HG02642 (cell line): ENCODE data around the gene NID1.

Experiments
- ATAC-seq: cut with Tn5 transposase; IDR thresholded peaks from one replicate; pipeline ENCODE4 v1.9.1; 2021; ENCODE audit warnings: mild to moderate bottlenecking; ENCODE audit not compliant: unreplicated experiment, poor library complexity

Gene NID1

DNA sequence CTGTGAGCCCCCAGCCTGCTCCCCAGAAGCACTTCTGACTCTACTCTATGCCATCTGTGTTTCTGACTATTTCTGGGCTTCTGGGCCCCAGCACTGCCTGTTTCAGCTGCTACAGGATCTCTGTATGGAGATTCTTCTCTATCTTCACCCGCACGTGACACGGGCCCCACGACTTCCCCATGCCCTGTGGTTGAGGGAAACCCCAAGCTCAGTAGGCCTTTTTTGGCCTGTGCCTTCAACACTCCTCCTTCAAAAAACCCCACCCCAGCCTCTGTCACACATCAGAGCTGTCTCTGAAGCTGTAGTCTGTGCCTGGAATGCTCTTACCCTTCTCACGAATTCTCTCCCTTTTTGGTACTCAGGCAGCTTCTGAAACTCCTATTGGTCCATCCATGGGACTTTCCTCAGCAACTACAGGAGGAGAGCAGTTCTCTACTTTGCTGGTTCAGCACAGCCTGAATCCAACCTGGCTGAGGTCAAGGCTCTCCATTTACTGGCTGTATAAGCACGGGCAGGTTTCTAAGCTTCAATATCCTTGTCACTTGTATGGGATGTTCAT is 2.0 kb upstream of the NID1 start:
- ATAC-seq = peak; percentile 85

- no peak for ATAC-seq
Observed at GRCh38 chr1:236066054-236066453, 1.2 kb upstream of the NID1 start.

GRCh38 chr1:236065509-236066005 is 667 bp upstream of the NID1 start:
- no peak for ATAC-seq

- ATAC-seq = no peak
Observed at GRCh38 chr1:236063919-236064673, 794 bp downstream of the NID1 start.

GRCh38 chr1:236063551-236063918 is 1.4 kb downstream of the NID1 start:
- no peak for ATAC-seq

GRCh38 chr1:236060286-236060685 is 4.6 kb downstream of the NID1 start:
- ATAC-seq = no peak

- ATAC-seq = no peak
Observed at GRCh38 chr1:236059011-236059410, 5.9 kb downstream of the NID1 start.

GRCh38 chr1:236058141-236058934 is 6.6 kb downstream of the NID1 start:
- ATAC-seq = peak; percentile 90

- ATAC-seq = no peak
Observed at GRCh38 chr1:236057546-236057945, 7.3 kb downstream of the NID1 start.

DNA sequence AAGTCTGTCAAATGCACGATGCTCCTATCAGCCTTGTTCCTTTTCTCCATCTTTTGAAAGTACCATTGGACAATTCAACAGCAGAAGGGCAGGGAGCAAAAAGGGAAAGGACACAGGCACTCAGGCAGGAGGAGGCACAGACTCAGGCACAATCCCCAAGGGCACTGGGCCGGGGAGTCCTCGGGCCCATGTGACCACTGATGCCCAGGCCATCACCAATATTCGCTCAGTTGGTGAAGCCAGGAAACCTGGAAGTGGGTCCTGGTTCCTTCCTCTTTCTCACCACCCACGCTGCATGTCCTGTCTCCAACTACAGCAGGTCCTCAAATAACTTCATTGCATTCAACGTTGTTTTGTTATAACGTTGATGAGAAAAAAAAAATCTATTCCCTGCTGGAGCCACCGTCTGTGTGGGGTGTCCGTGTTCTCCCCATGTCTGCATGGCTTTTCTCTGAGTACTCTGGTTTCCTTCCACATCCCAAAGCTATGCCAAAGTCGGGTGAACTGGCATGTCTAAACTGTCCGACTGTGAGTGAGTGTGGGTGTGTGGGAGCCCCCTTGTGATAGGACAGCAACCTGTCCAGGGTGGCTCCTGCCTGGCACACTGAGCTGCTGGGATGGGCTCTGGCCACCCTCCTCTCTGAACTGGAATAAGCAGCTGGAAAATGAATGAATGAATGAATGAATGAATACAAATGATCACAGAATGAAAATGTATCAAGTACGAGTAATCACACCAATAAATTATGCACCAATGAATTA is 12.5 kb downstream of the NID1 start:
- no peak for ATAC-seq

DNA sequence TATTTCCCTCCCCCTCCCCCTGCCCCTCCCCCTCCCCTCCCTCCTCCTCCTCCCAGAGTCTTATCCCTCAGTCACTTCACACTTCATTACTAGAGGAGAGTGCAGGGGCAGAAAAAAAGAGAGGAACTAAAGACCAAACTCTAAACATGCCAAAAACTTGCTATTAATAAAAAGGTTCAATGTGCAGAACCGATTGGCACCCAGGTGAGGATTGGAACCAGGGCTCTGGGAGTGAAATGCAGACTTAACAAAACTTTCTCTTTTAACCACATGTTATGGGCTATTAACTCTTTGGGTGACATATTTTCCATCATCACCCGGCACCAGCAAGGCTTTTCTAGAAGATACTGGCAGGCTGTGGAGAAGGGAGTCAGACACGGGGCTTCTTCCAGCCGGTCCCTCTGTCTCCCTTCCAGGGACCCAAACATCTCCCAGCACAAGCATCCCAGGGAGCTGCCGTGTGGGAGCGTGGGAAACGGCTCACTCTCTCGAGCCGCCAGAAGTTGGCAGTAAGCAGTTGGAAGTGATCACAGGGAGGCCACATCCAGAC is 13.6 kb downstream of the NID1 start:
- ATAC-seq = no peak

- ATAC-seq = no peak
Observed at GRCh38 chr1:236045771-236046170, 19.1 kb downstream of the NID1 start.

GRCh38 chr1:236044341-236044740 is 20.5 kb downstream of the NID1 start:
- no peak for ATAC-seq

GRCh38 chr1:236041631-236042618 is 23.0 kb downstream of the NID1 start:
- no peak for ATAC-seq

- no peak for ATAC-seq
Observed at GRCh38 chr1:236039740-236040685, 24.9 kb downstream of the NID1 start.

DNA sequence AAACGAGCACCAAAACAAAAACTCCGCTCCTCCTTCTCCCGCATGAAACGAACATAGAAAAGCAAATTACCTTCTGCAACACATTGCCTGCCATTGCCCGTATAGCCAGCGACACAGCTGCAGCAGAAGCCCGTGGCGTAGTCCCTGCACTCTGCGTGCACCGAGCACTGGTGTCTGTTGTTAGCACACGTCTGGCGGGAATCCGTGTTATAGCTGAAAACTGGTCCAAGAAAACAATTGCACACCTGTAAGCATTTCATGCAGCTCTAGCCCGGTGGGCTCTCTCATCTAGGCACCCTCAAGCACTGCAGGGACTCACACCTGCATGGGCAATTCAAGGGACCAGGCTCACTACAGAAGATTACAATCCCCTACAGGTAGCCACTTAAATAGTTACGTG is 26.9 kb downstream of the NID1 start:
- ATAC-seq = no peak

GRCh38 chr1:236035681-236036101 is 29.2 kb downstream of the NID1 start:
- ATAC-seq = no peak

- no peak for ATAC-seq
Observed at GRCh38 chr1:236033336-236033735, 31.6 kb downstream of the NID1 start.
